Hematopoietic multipotent progenitor cell treated with erythropoietin and hydrocortisone succinate and interleukin-3 and kit ligand, for 8 days (in vitro differentiated cells): ENCODE data around the gene RPRD1B.

Source experiments
- DNase-seq: peaks from one replicate; pipeline ENCODE4 v3.0.0-alpha.2; 2015

RPRD1B gene

DNA sequence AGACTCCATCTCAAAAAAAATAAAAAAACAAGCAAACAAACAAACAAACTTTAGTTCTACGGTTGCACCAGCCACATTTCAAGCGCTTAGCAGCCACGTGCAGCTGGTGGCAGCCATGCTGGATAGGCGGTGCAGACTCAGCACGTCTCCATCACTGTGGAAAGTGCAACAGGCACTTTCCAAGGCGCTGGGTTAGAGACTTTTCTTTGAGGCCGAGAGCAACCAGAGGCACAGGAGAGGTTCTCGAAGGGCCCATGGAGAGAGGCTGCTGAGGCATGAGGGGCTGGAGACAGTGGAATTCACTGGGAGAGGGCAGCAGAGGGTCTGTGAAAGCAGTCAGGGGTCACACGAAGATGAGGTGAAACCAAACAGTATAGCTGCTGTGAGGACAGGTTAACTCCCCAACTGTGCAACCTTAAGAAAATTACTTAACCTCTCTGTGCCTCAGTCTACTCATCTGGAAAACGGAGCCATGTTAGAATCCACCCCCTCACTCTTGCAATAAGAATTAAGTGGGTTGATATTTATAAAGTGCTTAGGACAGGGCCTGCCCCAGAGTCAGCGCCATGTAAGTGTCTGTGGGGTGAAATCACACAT, 104.0 kb downstream of the RPRD1B start:
- DNase-seq, result no peak

DNA sequence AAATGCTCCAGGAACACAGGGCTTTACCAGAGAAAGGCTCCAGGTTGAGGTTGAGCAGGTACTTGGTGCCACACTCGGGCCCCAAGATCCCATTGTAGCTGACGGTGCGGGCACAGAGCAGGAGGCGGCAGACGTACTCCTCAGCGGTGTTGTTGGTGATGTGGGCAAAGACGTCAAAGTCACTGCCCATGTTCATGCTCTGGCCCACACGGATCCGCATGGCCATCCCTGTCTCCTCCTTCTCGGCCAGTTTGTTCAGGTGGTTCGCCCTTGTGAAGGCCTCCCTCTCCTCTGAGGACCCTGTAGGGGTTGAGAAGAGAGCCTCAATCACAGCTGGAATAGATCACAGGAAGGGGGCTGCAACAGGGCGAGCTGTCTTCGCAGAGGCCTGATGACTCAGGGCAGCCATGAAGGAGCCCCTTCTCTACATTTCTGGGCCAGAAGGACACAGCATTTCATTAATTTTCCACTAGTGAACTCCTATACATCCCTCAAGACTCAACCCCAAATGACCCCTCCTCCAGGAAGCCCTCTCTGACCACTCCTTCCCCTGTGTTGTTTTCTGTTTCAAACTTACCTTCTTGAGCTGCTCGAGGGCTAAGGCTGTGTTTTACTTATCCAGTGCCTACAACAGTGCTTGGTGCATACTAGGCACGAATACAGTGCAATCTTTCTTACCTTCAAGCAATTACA, 104.7 kb downstream of the RPRD1B start:
- no peak for DNase-seq

DNA sequence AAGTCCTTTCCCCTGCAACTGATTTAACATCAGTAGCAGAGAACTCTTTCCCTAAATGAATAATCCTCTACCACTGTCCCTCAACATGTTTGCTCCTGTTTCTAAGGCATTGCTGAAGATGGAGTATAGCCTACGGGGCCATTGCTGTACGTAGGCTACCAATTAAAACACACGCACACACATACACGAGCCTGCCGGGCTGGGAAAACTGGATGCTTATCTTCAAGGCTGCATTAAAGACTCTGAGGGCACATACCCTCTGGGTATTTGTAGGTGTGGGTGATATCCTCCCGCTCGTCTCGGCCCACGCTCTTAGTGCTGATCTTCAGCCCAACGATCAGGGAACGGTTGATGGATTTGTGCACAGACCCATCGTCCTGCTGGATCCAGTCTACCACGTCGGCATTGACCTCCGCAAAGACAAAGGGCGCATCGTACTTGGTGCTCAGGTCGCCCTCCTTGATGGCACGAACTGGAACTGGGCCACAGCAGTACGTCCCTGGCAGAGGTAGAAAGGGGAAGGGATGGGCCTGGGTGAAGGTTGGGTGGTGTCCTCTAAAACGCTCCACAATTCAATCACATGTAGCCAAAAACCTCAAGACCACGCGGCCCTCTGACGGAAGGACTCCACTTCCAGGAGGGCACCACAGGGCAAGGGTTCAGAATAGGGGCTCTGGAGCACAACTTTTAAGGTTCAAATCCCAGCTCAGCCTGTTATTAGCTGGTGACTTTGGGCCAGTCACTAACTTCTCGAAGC, 105.8 kb downstream of the RPRD1B start:
- DNase-seq, result no peak

DNA sequence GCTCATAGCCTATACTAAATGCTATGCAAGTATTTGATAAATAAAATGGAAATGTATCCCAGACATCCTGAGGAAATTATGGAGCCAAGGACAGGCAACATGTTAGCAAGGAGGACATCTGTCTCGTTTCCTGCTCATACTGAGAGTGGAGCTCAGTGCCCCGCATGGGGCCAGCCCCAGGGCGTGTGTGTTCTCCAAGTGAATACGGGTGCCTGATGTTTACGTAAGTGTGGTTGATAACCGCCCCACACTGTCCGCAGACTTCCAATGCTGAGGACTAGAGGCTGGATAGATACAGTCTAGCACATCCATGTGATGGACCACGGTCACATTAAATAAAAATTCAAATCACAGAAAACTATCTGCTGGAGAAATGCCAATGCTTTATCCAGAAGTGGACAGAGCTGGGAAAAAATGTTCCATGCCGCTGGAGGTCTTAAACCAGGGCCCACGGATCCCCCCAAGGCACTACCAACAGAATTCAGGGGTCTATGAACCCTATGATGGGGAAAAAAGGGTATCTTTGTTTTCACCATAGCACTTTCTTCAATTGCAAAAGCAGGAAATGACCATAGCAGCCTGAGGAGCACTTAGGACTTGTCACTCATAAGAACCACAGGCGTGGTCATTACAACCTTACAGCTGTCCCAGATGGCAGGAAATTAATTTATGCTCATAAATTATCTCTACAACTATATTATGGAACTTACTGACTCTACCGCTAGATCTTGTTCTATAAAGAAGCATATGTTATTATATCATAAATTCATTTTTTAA, 106.6 kb downstream of the RPRD1B start:
- DNase-seq, result no peak

DNA sequence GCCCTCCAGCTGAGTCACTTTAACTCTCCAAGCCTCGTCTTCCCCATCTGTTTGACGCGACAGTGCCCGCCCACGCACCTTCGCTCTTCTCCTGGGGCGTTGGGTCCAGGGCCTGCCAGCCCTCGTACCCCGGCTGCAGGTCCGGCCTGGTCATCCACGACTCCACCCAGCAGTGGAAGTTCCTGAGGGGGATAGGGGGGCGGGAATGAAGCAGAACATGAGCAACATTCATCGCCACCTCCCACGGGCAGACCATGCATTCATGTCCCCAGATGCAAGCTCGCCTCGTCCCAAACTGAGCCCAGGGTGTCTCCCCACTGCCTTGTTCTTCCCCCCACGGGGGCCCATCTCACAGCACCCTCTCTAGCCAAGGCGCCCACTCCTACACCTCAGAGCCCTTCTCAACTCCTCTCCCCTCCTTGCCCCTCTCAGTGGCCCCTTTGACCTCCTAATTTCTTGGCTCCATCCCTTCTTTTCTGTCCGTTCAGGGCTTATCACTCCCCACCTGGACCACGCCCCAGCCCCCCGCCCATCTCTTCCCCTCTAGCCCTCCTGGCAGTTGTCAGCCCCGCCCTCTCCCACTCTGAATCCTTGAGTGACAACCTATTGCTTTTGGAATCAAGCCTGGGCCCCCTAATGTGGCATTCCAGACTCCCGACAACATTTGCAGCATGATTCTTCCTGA, 107.8 kb downstream of the RPRD1B start:
- DNase-seq, result no peak
